Erythroblast (primary cell): ENCODE data around the gene TNFRSF9.

Experiments
- GATA1 ChIP-seq: IDR thresholded peaks from 2 replicates; pipeline ENCODE4 v1.6.1; 2011; ENCODE audit warnings: low read depth, mild to moderate bottlenecking, control low read depth, low read length, moderate library complexity
- POLR2A ChIP-seq: IDR thresholded peaks from 2 replicates; pipeline ENCODE4 v1.6.1; 2011; ENCODE audit warnings: mild to moderate bottlenecking, low read length

DNA sequence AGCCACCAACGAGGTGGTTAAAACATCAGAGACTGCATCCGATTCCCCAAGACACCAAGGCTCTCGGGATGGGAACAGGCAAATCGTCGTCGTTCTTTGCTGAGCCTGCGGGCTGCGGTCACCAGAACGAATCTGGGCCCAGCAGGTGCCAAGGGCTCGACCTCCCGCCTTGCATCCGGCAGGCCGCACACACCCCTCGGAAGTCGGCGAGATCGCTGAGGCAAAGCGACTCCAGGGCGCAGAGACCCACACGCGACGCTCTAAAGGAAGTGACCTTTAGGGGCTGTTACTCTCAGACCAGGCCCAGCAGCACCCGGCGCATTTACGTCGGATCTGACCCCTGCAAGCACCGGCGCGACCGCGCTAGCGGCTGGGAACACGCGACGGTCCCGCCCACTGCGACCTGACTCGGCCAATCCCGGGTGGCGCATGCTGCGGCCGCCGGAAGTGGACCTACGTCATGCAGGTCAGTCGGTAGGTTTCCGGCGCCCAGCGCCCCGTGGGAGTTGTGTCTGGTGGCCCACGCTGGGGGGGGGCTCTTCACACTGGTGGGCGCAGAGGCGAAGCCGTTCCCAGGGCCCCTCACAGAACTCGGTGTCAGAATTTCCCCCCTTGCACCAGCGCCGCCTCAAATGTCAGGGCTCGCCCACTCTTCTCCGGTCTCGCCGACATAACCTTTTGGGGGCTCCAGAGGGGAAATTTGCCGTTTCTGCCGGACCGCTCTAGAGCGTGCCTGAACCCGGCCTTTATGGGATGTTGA, 13.4 kb upstream of the TNFRSF9 start:
- TF ChIP-seq POLR2A (peak; percentile 87), GATA1 (no peak)
